OCI-LY1 (cell line): Measurements from ENCODE around the gene MGST2.

Experiments used
- CTCF ChIP-seq: fragments of 200-600 bp; sonication (generic), shearing (Covaris generic); IDR thresholded peaks from 2 replicates; pipeline ENCODE4 v1.5.1; 2017; ENCODE audit warnings: mild to moderate bottlenecking, antibody characterized with exemption, low read length, moderate library complexity, mixed read lengths
- EZH2 ChIP-seq: fragments of 200-600 bp; sonication (generic), shearing (Covaris generic); IDR thresholded peaks from 2 replicates; pipeline ENCODE4 v1.8.0; 2017; ENCODE audit warnings: borderline replicate concordance, mixed run types, mild to moderate bottlenecking, antibody characterized with exemption, low read length, moderate library complexity, mixed read lengths

DNA sequence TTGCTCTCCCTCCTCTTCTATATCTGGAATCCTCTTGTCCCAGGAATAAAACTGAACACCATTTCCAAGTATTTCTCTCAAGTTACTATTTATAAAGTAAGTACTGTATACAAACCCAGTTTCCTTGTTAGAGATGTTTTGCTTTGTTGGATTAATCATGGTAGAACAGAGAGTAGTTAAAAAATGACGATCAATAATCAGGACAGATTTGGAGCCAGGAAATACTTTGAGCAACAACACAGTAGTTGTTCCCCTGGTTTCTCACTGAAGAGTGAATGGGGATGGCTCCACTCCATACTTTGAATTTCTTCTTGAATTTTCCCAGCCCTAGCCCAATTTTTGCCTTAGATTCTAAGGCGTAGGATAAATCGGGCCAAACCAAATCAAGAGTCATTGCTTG is 21.4 kb downstream of the MGST2 start:
- TF ChIP-seq EZH2: no peak
- no peak for TF ChIP-seq CTCF
